Neural progenitor cell (in vitro differentiated cells): ENCODE results near the gene IL20RB. TPM values are rescaled to one million over a fixed set of nuclear protein-coding genes. Genes with fewer than 3 reads are reported as not detected.

Experiments
- DNase-seq: peaks from one replicate; pipeline ENCODE4 v3.0.0-alpha.2; 2016; ENCODE audit warnings: low spot score
- H2AFZ ChIP-seq: fragments of 200-600 bp; sonication (generic); replicated peaks from 2 replicates; pipeline ENCODE4 v1.6.1; 2016; ENCODE audit warnings: antibody characterized with exemption
- H3F3A ChIP-seq: fragments of 200-600 bp; sonication (generic); 2 replicates; pipeline ENCODE4 v1.6.1; 2016; ENCODE audit warnings: antibody characterized with exemption, low read depth
- H3K27ac ChIP-seq: fragments of 200-600 bp; sonication (generic); 2 replicates; pipeline ENCODE4 v1.5.1; 2016; ENCODE audit warnings: mild to moderate bottlenecking
- H3K27me3 ChIP-seq: fragments of 200-600 bp; sonication (generic); 2 replicates; pipeline ENCODE4 v1.6.1; 2016; ENCODE audit warnings: mild to moderate bottlenecking, moderate library complexity
- H3K36me3 ChIP-seq: fragments of 200-600 bp; sonication (generic); 2 replicates; pipeline ENCODE4 v1.5.1; 2016
- H3K4me1 ChIP-seq: fragments of 200-600 bp; sonication (generic); 2 replicates; pipeline ENCODE4 v1.6.1; 2016; ENCODE audit warnings: mixed run types
- H3K4me2 ChIP-seq: fragments of 200-600 bp; sonication (generic); 2 replicates; pipeline ENCODE4 v1.6.1; 2016
- H3K4me3 ChIP-seq: fragments of 200-600 bp; sonication (generic); 2 replicates; pipeline ENCODE4 v1.5.1; 2016
- H3K79me2 ChIP-seq: fragments of 200-600 bp; sonication (generic); 2 replicates; pipeline ENCODE4 v1.6.1; 2016; ENCODE audit warnings: low read depth
- H3K9ac ChIP-seq: fragments of 200-600 bp; sonication (generic); 2 replicates; pipeline ENCODE4 v1.6.1; 2016
- H3K9me3 ChIP-seq: fragments of 200-600 bp; sonication (generic); 2 replicates; pipeline ENCODE4 v1.5.1; 2016; ENCODE audit warnings: low read depth
- H4K20me1 ChIP-seq: fragments of 200-600 bp; sonication (generic); 2 replicates; pipeline ENCODE4 v1.6.1; 2016; ENCODE audit warnings: low read depth
- H3K27ac Mint-ChIP-seq: 3 replicates; pipeline ENCODE4 v1.8.0; 2021; ENCODE audit warnings: mixed read lengths
- H3K27me3 Mint-ChIP-seq: 2 replicates; pipeline ENCODE4 v1.8.0; 2022; ENCODE audit warnings: low read depth, mild to moderate bottlenecking, inconsistent platforms, moderate library complexity, mixed read lengths; ENCODE audit not compliant: insufficient read depth
- H3K36me3 Mint-ChIP-seq: 3 replicates; pipeline ENCODE4 v1.8.0; 2021; ENCODE audit warnings: mixed read lengths
- H3K4me1 Mint-ChIP-seq: 3 replicates; pipeline ENCODE4 v1.8.0; 2021; ENCODE audit warnings: mixed read lengths
- H3K4me3 Mint-ChIP-seq: 3 replicates; pipeline ENCODE4 v1.8.0; 2021; ENCODE audit warnings: mild to moderate bottlenecking, moderate library complexity, mixed read lengths
- H3K9me3 Mint-ChIP-seq: 3 replicates; pipeline ENCODE4 v1.8.0; 2020; ENCODE audit warnings: mixed read lengths
- CTCF ChIP-seq: fragments of 200-600 bp; sonication (generic); IDR thresholded peaks from 2 replicates; pipeline ENCODE4 v1.5.1; 2017; ENCODE audit warnings: antibody characterized with exemption, mild to moderate bottlenecking
- EZH2 ChIP-seq: fragments of 200-600 bp; sonication (generic); IDR thresholded peaks from 2 replicates; pipeline ENCODE4 v1.6.1; 2017; ENCODE audit warnings: antibody characterized with exemption, mild to moderate bottlenecking, moderate library complexity
- EZH2phosphoT487 ChIP-seq: fragments of 200-600 bp; sonication (generic); IDR thresholded peaks from 2 replicates; pipeline ENCODE4 v1.6.1; 2017; ENCODE audit warnings: antibody characterized with exemption
- total RNA-seq: library from RNA; depleted of rRNA; stranded (reverse); fragments of >200 nt; gene quantifications from 2 replicates; pipeline ENCODE4 v1.2.3, GENCODE V29; 2015; ENCODE audit warnings: low replicate concordance

IL20RB gene
- total RNA-seq, 1 donor from 2014 or later: 2.5 TPM

GRCh38 chr3:136931606-136932005 lies 26.2 kb upstream of the IL20RB start:
- no peak overlapping the region for H3K4me3 Mint-ChIP-seq
- no peak overlapping the region for H3K27ac Mint-ChIP-seq
- Histone ChIP-seq H2AFZ (no peak overlapping the region), H3F3A (no peaks in the 10 kb centered on the region), H3K36me3 (peaks cover 3% of the 10 kb centered on the region), H3K27ac (no peak overlapping the region), H4K20me1 (no peaks in the 10 kb centered on the region), H3K4me3 (no peak overlapping the region), H3K27me3 (no peaks in the 10 kb centered on the region), H3K79me2 (peaks cover 14% of the 10 kb centered on the region), H3K4me2 (no peak overlapping the region), H3K9ac (no peak overlapping the region), H3K4me1 (no peaks in the 10 kb centered on the region), H3K9me3 (no peaks in the 10 kb centered on the region)
- no peaks in the 10 kb centered on the region for H3K4me1 Mint-ChIP-seq
- DNase-seq: no peak
- H3K27me3 Mint-ChIP-seq: no peaks in the 10 kb centered on the region
- peaks cover 43% of the 10 kb centered on the region for H3K36me3 Mint-ChIP-seq
- TF ChIP-seq EZH2 (no peak), CTCF (no peak), EZH2phosphoT487 (no peak)
- peaks cover 13% of the 10 kb centered on the region for H3K9me3 Mint-ChIP-seq

GRCh38 chr3:136932523-136932922 lies 25.3 kb upstream of the IL20RB start:
- Mint-ChIP-seq H3K4me3 (no peak overlapping the region), H3K4me1 (no peaks in the 10 kb centered on the region), H3K36me3 (peaks cover 46% of the 10 kb centered on the region), H3K27me3 (no peaks in the 10 kb centered on the region), H3K27ac (no peak overlapping the region), H3K9me3 (peaks cover 17% of the 10 kb centered on the region)
- Histone ChIP-seq H3K4me2 (no peak overlapping the region), H3K27ac (no peak overlapping the region), H3K79me2 (peaks cover 14% of the 10 kb centered on the region), H3K4me3 (no peak overlapping the region), H2AFZ (no peak overlapping the region), H3K9me3 (no peaks in the 10 kb centered on the region), H3K27me3 (no peaks in the 10 kb centered on the region), H4K20me1 (no peaks in the 10 kb centered on the region), H3F3A (no peaks in the 10 kb centered on the region), H3K4me1 (no peaks in the 10 kb centered on the region), H3K36me3 (peaks cover 3% of the 10 kb centered on the region), H3K9ac (no peak overlapping the region)
- DNase-seq: no peak
- TF ChIP-seq EZH2phosphoT487: no peak
- no peak for TF ChIP-seq CTCF
- TF ChIP-seq EZH2: no peak

GRCh38 chr3:136932978-136933772 lies 24.6 kb upstream of the IL20RB start:
- Mint-ChIP-seq H3K4me3 (no peak overlapping the region), H3K9me3 (peaks cover 23% of the 10 kb centered on the region), H3K27me3 (no peaks in the 10 kb centered on the region), H3K27ac (no peak overlapping the region), H3K4me1 (no peaks in the 10 kb centered on the region), H3K36me3 (peaks cover 47% of the 10 kb centered on the region)
- Histone ChIP-seq H3K36me3 (peaks cover 3% of the 10 kb centered on the region), H3K4me3 (no peak overlapping the region), H3K4me1 (no peaks in the 10 kb centered on the region), H3K79me2 (peaks cover 21% of the 10 kb centered on the region), H3K9me3 (no peaks in the 10 kb centered on the region), H3K27ac (no peak overlapping the region), H3K4me2 (no peak overlapping the region), H3F3A (no peaks in the 10 kb centered on the region), H3K9ac (no peak overlapping the region), H4K20me1 (no peaks in the 10 kb centered on the region), H3K27me3 (no peaks in the 10 kb centered on the region), H2AFZ (no peak overlapping the region)
- no peak for TF ChIP-seq EZH2phosphoT487
- TF ChIP-seq EZH2: no peak
- TF ChIP-seq CTCF: no peak
- DNase-seq: no peak
